HG03066 (cell line): ENCODE measurements around the gene ABCC5.

Source experiments
- ATAC-seq: cut with Tn5 transposase; IDR thresholded peaks from one replicate; pipeline ENCODE4 v1.9.1; 2021; ENCODE audit warnings: low read depth; ENCODE audit not compliant: unreplicated experiment

The ABCC5 gene

GRCh38 chr3:183931881-183932280 lies 85.8 kb downstream of the ABCC5 start:
- ATAC-seq, result no peak

GRCh38 chr3:183930086-183930485 lies 87.6 kb downstream of the ABCC5 start:
- no peak for ATAC-seq

- no peak for ATAC-seq
Measured at GRCh38 chr3:183927059-183927458, 90.6 kb downstream of the ABCC5 start.

GRCh38 chr3:183924956-183925355 lies 92.7 kb downstream of the ABCC5 start:
- ATAC-seq, result no peak

- no peak for ATAC-seq
Measured at GRCh38 chr3:183924543-183924942, 93.1 kb downstream of the ABCC5 start.

GRCh38 chr3:183922421-183922820 lies 95.3 kb downstream of the ABCC5 start:
- ATAC-seq, result no peak

- ATAC-seq, result no peak
Measured at GRCh38 chr3:183921096-183921495, 96.6 kb downstream of the ABCC5 start.

GRCh38 chr3:183920416-183920815 lies 97.3 kb downstream of the ABCC5 start:
- ATAC-seq, result no peak

GRCh38 chr3:183918178-183918577 lies 99.5 kb downstream of the ABCC5 start:
- ATAC-seq, result no peak

GRCh38 chr3:183917776-183918175 lies 99.9 kb downstream of the ABCC5 start:
- ATAC-seq, result no peak

- no peak for ATAC-seq
Measured at GRCh38 chr3:183914856-183915255, 102.8 kb downstream of the ABCC5 start.

GRCh38 chr3:183913580-183913920 lies 104.1 kb downstream of the ABCC5 start:
- no peak for ATAC-seq

GRCh38 chr3:183912895-183913579 lies 104.6 kb downstream of the ABCC5 start:
- ATAC-seq, result no peak

- no peak for ATAC-seq
Measured at GRCh38 chr3:183911763-183912506, 105.7 kb downstream of the ABCC5 start.

GRCh38 chr3:183911087-183911486 lies 106.6 kb downstream of the ABCC5 start:
- no peak for ATAC-seq

GRCh38 chr3:183909030-183909600 lies 108.6 kb downstream of the ABCC5 start:
- ATAC-seq, result no peak

- ATAC-seq, result no peak
Measured at GRCh38 chr3:183907911-183908331, 109.8 kb downstream of the ABCC5 start.

GRCh38 chr3:183907176-183907575 lies 110.5 kb downstream of the ABCC5 start:
- ATAC-seq, result no peak

GRCh38 chr3:183906234-183906921 lies 111.3 kb downstream of the ABCC5 start:
- ATAC-seq, result no peak

- no peak for ATAC-seq
Measured at GRCh38 chr3:183904833-183905780, 112.6 kb downstream of the ABCC5 start.
